ENCODE measurements around the gene GIPR.
A peak's percentile ranks its signal among the peaks of the same experiment; 100 is the strongest.

Gene GIPR

DNA sequence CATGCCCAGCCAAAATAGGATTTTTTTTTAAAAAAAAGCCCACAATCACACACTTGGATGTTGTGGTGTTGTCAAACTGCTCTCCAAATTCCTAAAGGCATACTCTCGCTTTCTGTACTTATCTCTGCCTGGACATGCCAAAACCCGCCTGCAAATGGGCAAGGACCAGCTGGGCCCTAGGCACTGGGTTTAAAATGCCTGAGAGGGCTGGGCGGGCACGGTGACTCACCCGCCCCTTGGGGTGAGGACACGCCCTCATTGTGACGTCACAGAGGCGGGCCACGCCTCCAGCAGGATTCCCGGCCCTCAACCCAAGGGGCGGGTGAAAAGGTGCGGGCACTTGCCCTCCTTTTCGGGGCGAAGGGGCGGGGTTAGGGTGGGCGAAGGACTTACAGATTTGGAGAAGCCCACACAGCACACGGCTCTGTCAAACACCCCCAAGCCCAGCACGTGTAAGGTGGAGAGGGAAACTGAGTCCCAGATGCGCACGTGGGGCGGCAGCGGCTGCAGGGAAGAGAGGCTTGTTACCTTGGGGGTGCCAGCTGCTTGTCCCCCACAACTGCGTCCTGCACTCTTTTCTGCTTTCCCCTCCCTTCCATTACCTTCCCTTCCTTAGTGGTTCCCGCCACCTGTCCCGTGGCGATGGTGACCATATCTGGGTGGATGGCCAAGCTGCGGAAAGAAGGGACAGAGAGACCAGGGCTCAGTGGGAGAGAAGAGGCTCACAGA, 35.4 kb upstream of the GIPR start:
- in situ Hi-C loops (cut with MboI; ENCODE audit: low pct_unique_long_range_greater_than_20kb, low sequenced_read_pairs, unreplicated experiment): no loop called here
- DNase-seq (ENCODE audit: low spot score): no peak
- TF ChIP-seq, protein P1, sequence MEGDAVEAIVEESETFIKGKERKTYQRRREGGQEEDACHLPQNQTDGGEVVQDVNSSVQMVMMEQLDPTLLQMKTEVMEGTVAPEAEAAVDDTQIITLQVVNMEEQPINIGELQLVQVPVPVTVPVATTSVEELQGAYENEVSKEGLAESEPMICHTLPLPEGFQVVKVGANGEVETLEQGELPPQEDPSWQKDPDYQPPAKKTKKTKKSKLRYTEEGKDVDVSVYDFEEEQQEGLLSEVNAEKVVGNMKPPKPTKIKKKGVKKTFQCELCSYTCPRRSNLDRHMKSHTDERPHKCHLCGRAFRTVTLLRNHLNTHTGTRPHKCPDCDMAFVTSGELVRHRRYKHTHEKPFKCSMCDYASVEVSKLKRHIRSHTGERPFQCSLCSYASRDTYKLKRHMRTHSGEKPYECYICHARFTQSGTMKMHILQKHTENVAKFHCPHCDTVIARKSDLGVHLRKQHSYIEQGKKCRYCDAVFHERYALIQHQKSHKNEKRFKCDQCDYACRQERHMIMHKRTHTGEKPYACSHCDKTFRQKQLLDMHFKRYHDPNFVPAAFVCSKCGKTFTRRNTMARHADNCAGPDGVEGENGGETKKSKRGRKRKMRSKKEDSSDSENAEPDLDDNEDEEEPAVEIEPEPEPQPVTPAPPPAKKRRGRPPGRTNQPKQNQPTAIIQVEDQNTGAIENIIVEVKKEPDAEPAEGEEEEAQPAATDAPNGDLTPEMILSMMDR (IDR thresholded peaks at IDR 0.05; ENCODE audit: extremely low read depth, insufficient read depth, missing control alignments): no peak

GRCh38 chr19:45636275-45636674, 31.7 kb upstream of the GIPR start:
- in situ Hi-C loops (cut with MboI; ENCODE audit: low pct_unique_long_range_greater_than_20kb, low sequenced_read_pairs, unreplicated experiment): no loop called here
- DNase-seq (ENCODE audit: low spot score): no peak
- TF ChIP-seq, protein P1 (IDR thresholded peaks at IDR 0.05; ENCODE audit: extremely low read depth, insufficient read depth, missing control alignments): no peak

GRCh38 chr19:45636902-45637301, 31.1 kb upstream of the GIPR start:
- DNase-seq (ENCODE audit: low spot score): no peak
- in situ Hi-C loops (cut with MboI; ENCODE audit: low pct_unique_long_range_greater_than_20kb, low sequenced_read_pairs, unreplicated experiment): no loop called here
- TF ChIP-seq, protein P1 (IDR thresholded peaks at IDR 0.05; ENCODE audit: extremely low read depth, insufficient read depth, missing control alignments): no peak

DNA sequence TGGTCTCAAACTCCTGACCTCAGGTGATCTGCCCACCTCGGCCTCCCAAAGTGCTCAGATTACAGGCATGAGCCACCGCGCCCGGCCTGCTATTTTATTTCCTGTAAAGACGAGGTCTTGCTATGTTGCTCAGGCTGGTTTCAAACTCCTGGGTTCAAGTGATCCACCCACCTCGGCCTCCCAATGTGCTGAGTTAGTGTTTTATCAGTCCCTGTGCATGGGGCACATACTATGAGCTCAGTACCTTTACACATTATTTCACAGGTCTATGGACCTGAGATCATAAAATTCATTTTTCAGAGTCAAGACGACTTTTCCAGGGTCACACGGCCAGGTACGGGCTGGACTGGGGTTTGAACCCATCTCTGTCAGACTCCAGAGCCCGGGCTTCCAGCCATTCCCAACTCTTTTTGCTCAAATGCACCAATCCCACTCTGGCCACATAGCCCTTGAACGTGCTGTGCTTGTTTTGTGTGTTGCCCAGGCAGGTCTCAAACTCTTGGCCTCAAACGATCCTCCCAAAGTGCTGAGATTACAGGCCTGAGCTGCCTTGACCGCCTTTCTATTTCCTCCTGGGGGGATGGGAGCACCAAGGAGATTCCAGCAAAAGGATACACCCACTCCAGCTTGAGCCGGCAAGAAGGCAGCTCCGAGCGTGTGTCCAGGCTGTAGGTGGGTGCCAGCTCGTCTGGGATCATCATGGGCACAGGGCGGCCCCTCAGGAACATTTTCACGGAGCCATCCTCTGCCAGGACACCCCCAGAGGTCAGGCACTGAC, 29.9 kb upstream of the GIPR start:
- in situ Hi-C loops (cut with MboI; ENCODE audit: low pct_unique_long_range_greater_than_20kb, low sequenced_read_pairs, unreplicated experiment): no loop called here
- no peak for DNase-seq (ENCODE audit: low spot score)
- TF ChIP-seq, protein P1 (IDR thresholded peaks at IDR 0.05; ENCODE audit: extremely low read depth, insufficient read depth, missing control alignments): no peak

GRCh38 chr19:45638930-45639729, 28.9 kb upstream of the GIPR start, which contains the start of gene EML2:
TSS of gene EML2 (minus strand) at chr19:45639397. CDS start at chr19:45639376, 21 bp downstream.
- peak; percentile 76 for DNase-seq (ENCODE audit: low spot score)
- in situ Hi-C loops (cut with MboI; ENCODE audit: low pct_unique_long_range_greater_than_20kb, low sequenced_read_pairs, unreplicated experiment): no loop called here
- TF ChIP-seq, protein P1 (IDR thresholded peaks at IDR 0.05; ENCODE audit: extremely low read depth, insufficient read depth, missing control alignments): peak; percentile 43

- no peak for DNase-seq (ENCODE audit: low spot score)
- in situ Hi-C loops (cut with MboI; ENCODE audit: low pct_unique_long_range_greater_than_20kb, low sequenced_read_pairs, unreplicated experiment): no loop called here
- TF ChIP-seq, protein P1 (IDR thresholded peaks at IDR 0.05; ENCODE audit: extremely low read depth, insufficient read depth, missing control alignments): no peak
Observed at GRCh38 chr19:45640849-45641273, 27.2 kb upstream of the GIPR start.
